ENCODE measurements around the gene CPNE2. TPM values are rescaled to one million over a fixed set of nuclear protein-coding genes. Genes with fewer than 3 reads are reported as not detected.

The CPNE2 gene
- total RNA-seq, 1 donor from 2014 or later: 24.7 TPM

GRCh38 chr16:57144027-57144426, 51.6 kb downstream of the CPNE2 start:
- no peak for DNase-seq (ENCODE audit: low read depth)

- no peak for DNase-seq (ENCODE audit: low read depth)
Measured at GRCh38 chr16:57145046-57146021, 53.0 kb downstream of the CPNE2 start.

GRCh38 chr16:57146040-57146647, 53.8 kb downstream of the CPNE2 start:
- no peak for DNase-seq (ENCODE audit: low read depth)

DNA sequence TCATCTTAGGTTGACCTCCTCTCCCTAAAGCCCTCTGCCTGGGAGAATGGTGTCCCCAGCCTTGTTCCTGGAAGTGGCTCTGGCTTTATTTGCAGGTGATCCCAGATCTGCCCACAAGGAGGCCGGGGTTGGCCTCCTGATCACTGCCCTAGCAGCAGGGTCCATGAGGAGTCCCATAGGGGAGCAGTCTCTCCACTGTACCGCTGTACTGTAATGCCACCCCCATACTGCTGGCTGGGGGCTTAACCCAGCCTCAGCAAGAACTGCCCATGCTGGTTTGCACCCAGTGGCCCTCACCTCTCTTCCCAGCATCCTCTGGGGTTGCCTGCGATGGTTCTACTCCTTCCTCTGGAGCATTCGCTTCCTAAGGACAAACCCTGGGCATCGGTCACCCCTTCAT, 54.4 kb downstream of the CPNE2 start:
- no peak for DNase-seq (ENCODE audit: low read depth)

DNA sequence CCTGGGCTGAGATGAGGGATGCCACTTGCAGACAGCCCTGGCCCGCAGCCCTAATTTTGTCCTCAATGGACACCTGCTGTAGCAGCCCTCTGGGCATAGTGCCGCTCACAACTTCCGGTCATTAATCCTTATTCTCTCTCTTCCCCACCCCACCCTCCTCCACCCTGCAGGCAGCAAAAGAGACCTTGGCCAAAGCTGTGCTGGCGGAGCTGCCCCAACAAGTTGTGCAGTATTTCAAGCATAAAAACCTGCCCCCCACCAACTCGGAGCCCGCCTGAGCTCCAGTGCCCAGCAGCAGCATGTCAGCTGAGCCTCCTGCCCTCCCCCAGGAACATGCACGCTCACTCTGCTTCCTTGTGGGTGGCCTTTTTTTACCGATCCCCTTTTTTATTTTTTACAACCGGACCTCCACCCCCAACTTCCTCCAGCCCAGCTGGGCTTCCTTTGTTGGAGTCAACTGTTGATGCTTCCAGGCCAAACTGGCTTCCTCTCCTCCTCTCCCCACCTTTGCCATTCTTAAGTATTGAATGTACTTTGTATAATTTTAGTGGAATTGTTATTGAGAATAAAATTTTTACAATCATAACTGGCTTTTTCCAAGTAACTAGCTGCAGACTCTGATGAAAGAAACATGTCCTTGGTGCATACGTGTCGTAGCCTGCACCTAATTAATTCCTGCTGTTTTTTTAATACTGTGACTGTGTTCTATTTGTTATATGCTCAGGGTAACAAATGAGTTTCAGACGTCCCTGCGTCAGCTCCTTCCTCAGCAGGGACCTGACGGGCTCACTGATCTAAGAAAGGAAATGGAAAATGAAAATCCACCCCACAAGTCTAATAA, 55.2 kb downstream of the CPNE2 start:
- peak; percentile 47 for DNase-seq (ENCODE audit: low read depth)

DNA sequence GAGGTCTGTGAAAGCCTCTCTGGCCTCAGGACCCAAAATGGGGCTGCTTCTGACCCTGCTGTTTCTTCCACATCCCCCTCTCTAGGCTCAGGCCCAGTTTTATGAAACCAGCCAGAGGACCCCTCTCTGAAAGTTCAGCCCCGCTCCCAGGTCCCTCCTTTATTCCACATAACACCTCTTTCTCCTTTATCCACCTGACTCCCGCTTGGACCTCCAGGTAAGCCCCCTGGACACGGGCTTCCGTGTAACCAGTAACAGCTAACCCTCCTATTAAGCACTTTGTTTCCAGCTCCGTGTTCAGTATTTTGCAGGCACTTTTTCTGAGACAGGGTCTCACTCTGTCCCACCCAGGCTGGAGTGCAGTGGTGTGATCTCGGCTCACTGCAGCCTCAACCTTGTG, 56.1 kb downstream of the CPNE2 start:
- DNase-seq (ENCODE audit: low read depth): no peak

DNA sequence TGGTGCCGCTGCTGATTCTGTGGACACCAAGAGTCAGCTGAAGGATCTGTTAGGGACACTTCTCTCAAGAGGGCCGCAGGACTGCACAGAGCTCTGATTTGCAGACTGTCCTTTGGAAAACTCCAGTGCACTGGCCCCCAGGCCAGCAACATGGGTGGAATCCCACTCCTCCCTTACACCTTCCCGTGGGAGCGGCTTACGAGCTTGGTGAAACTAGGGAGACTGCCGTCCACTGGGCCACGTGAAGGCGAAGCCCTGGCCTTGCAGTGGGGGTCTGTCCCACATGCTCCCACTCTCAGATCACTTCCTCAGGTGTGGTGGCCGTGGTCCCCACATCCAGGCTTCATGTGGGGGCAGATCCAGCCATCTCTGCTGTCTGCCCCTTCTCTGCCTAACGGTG, 57.0 kb downstream of the CPNE2 start:
- DNase-seq (ENCODE audit: low read depth): no peak

GRCh38 chr16:57150682-57151330, 58.4 kb downstream of the CPNE2 start:
- no peak for DNase-seq (ENCODE audit: low read depth)

GRCh38 chr16:57151369-57151768, 59.0 kb downstream of the CPNE2 start:
- no peak for DNase-seq (ENCODE audit: low read depth)

DNA sequence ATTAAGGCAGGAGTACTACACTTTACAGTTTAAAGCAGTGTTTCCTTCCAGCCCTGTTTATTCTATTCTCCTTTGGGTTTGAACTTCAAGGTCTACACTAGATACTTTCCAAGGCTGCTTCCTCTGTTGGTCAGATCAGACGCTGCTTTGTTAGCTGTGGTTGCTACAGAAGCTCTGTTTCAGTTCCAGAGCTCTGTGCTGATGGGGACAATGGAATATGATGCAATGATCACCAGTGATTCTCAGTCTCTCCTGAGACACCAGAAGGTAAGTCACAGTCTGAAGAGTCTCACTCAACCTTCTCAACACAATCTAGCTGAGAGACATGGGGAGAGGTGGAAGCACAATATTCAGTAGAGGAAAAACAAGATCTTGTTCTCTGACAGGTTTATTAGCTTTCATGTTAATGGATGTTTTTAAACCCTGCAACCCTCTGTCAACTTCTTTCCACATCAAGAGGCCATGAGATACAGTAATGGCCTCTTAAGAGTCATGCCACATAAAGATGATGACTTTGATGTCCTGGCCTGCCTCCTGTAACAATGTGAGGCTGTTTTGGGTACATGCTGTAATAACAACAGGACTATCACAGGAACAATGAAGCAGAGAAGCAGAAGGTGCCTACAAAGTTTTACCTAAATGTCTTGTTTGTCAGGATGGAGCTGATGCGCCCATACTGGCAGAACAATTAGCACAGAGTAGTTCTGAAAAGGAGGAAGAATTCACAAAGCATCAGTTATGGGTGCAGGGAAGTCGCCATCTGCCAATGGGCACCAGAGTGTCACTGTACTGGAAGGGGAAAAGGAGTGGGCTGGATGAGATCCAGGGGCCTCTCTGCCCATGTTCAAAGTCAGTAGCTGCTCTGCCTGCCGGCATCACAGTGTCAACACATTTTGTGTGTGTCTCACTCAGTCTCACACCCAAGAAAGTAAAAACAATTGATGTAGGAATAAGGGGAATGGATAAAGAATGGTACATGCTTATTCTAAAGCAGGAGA, 60.0 kb downstream of the CPNE2 start:
- DNase-seq (ENCODE audit: low read depth): no peak

DNA sequence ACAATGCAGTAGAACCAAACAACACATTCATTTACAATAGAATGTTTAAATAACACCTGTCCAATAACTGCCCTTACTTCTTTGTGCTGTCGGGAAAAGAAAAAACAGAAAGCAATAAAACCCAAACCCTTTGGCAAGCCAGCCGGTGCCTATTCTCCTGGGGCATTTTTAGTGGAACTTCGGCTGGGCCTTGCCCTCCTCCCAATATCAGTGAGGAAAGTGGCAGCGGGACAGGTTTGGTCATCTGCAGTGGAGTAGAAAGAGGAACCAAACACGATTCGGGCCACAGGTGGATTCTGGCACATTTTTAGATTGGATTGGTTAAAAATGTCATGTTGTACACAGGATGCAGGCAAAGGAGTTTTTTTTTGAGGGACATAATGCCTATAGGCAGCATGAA, 61.5 kb downstream of the CPNE2 start:
- no peak for DNase-seq (ENCODE audit: low read depth)

DNA sequence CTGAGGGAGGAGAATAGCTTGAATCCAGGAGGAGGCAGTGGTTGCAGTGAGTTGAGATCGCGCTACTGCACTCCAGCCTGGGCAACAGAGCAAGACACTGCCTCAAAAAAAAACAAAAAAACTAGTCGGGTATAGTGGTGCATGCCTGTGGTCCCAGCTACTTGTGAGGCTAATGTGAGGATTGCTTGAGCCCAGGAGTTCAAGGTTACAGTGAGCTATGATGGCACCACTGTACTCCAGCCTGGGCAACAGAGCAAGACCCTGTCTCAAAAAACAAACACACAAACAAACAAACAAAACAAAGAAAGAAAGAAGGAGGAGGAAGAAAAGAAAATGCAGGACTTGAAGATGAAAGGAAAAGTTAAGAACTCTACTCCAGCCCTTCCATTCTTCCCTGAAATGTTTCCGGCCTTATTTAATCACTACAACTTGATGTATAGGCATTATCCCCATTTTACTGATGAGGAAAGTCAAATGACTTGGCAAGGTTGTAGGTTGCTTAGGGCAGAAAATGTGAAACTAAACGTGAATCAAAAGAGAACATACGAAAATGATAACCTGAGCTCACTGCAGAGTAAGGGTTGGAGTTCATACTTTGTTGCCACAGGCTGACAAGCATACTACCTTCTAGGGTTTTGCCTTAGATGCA, 63.4 kb downstream of the CPNE2 start:
- DNase-seq (ENCODE audit: low read depth): no peak

GRCh38 chr16:57156351-57156703, 63.9 kb downstream of the CPNE2 start:
- no peak for DNase-seq (ENCODE audit: low read depth)

DNA sequence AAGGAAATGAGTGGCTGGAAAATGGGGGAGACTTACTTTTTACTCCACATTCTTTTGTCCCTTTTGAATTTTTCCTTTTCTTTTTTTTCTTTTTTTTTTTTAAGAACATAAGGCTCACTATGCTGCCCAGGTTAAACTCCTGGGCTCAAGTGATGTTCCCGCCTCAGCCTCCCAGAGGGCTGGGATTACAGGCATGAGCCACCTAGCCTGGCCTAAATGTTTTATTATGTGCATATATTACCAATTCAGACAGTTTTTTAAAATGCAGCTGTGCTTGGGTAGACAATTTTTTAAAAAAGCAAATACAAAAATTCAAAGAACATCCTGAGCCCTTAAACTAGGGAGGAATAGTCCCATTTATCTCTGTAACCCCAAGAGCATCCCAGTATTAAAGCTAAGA, 65.2 kb downstream of the CPNE2 start:
- no peak for DNase-seq (ENCODE audit: low read depth)

DNA sequence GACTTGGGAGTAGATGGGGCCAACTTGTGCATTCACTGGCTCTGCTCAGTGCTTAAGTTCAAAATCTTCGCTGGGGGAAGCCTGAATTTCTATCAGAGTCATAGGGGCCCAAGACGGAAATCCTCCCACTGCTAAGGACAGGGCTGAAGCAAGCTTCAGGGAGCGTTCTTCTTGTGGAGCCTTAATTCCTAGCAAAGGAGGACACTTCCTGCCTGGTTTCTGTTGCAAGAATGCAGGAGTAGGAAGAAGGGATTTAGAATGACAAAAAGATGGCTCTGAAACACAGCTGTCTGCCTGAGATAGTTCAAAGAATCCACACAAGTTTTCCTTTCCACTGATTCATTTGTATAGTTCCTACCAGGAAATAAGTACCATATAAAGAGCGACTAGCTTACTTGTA, 67.1 kb downstream of the CPNE2 start:
- DNase-seq (ENCODE audit: low read depth): no peak

DNA sequence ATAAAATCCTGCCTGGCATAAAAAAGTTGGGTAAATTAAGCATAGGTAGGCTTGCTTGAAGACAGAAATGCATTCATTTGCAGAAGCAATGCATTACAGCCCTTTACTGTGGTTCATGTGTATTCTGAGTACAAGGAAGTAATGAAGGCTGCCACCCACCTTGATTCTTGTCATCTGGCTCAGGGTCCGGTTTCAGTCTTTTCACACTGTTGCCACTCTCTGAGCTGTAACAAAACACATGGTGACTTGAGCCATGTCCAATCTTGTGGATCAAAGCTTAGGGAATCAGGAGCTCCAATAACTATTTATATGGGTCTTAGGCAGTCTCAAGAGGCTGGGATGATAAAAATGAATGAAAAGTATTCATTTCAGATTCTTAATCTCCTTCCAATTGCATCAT, 71.5 kb downstream of the CPNE2 start:
- DNase-seq (ENCODE audit: low read depth): no peak

DNA sequence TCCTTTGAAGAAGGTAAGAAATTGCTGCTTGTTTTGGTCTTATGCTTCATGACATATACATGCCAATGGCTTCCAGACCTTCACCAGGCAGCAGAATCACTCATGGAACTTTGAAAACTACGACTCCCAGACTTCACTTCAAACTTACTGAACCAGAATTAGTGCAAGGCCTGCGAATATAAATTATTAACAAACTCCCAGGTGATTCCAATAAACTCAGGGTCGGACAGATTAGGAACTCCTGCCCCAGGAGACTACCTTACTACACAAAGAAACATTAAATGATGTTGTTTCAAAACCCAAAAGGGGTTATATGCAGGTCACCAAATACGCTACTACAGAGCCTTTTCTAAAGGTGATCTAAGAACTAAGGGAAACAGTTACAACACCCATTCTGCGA, 73.1 kb downstream of the CPNE2 start:
- DNase-seq (ENCODE audit: low read depth): no peak

DNA sequence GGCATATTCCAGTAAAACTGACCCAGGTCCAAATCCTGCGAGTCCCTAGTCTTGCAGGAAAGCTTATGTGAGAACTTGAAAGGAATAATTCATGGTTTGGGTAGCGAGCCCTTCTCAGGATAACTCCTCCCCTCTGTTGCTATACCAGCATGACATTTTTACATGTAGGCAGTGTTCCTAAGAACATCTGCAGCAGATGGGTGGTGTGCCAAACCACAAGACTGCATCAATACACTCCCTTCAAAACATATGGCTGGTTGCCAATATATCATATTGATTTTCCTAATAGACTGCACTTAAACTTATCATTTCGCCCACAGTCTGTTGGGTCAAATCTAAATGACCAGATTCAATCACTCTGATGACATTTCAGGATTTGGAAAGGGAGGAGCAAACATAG, 73.6 kb downstream of the CPNE2 start:
- no peak for DNase-seq (ENCODE audit: low read depth)

- DNase-seq (ENCODE audit: low read depth): no peak
Measured at GRCh38 chr16:57166451-57166850, 74.1 kb downstream of the CPNE2 start.

- DNase-seq (ENCODE audit: low read depth): no peak
Measured at GRCh38 chr16:57166951-57167350, 74.6 kb downstream of the CPNE2 start.
